CD4-positive, alpha-beta T cell treated with Interleukin-6 at 100 ng/mL for 8 hours (primary cell): ENCODE data around the gene ARFGEF3.

Experiments used
- DNase-seq: peaks from one replicate; pipeline ENCODE4 v3.0.0-alpha.2; 2020; ENCODE audit warnings: mixed read lengths, low spot score

Gene ARFGEF3

GRCh38 chr6:138241381-138241780 lies 79.6 kb downstream of the ARFGEF3 start:
- DNase-seq, result no peak

DNA sequence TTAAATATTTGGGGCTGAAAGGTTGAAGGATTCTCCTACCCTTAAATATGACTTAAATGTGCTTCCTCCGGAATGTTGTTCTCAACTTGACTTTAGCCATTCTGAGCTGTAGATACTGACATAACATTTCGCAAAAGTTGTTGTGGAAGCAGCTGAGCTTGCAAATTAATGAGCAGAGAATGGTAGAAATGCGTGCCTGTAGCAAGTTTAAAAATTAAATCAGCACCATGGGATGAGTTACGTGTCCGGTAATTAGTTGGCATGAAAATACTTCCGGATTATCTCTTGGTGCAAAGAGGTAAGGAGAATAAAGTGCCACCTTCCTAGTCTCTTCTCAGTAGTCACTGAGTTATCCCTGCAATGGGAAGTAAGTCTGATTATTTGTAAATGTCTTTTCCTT lies 80.2 kb downstream of the ARFGEF3 start:
- no peak for DNase-seq

GRCh38 chr6:138242987-138243592 lies 81.4 kb downstream of the ARFGEF3 start:
- no peak for DNase-seq

- DNase-seq, result no peak
Observed at GRCh38 chr6:138245751-138246150, 84.0 kb downstream of the ARFGEF3 start.

DNA sequence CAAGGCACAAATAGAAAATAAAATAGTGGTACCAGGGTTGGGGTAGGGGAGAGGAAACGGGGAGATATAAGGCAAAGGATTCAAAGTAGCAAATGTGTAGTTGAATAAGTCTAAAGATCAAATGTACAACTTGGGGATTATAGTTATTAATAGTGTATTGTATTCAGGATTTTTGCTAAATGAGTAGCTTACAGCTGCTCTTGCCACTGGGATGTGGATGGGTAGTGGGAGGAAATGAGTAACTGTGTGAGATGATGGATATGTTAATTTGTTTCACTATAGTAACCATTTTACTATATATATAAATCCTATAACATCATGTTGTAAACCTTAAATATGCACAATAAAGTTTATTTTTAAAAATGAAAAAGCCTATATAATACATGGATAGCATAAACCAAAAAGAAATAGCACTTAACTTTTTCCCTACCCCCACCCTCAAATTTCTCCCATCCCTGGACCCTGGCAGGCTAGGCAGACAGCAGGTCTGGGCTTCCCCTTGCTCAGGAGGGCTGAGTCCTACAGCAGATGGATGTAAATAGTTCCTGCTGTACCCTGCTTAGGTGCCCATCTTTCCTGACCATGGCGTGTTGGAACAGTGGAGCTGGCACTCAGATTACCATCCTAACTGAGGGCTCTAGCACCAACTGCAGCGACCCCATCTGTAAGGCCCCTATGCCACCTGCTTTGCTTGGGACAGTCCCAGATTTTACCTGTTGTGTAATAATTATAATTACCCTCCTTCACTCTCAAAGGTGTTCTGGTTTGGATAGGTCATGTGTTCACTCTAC lies 85.1 kb downstream of the ARFGEF3 start:
- DNase-seq, result no peak

GRCh38 chr6:138248011-138248410 lies 86.3 kb downstream of the ARFGEF3 start:
- DNase-seq, result no peak

DNA sequence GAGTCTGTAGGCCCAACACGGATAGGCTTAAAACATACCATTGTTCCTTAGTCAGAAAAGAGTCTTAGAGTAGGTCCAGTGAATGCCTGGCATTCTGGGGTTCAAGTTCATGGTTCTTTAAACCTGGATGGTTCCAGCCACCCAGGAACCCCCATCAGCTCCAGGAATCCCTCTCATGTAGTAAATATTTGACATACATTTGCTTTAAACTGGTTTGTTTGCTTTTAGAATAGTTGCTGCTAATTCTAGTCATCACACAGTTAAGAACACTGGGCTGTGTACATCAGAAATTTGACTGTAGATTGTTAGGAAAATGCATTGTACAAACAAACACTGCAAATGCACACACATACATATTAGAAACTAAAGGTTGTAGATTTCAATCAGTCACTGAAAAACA lies 87.1 kb downstream of the ARFGEF3 start:
- no peak for DNase-seq

- no peak for DNase-seq
Observed at GRCh38 chr6:138250053-138250452, 88.3 kb downstream of the ARFGEF3 start.

GRCh38 chr6:138250513-138251247 lies 88.9 kb downstream of the ARFGEF3 start:
- no peak for DNase-seq

DNA sequence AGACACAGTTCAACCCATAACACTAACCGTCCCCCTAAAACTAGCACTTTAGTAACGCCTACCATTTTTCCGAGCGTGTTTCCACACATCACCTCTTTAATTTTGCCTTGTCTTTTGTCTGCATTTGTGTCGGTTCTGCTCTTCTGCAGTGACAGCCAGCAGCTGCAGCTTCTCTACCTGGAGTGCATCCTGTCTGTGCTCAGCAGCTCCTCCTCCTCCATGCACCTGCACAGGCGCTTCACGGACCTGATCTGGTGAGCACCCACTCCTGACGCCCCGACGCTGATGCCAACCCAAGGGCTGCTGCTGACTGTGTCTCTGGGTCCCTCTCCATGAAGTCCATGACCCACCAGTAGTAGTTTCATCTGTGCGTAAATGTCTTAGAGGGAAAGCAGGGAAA lies 92.0 kb downstream of the ARFGEF3 start:
- no peak for DNase-seq

GRCh38 chr6:138255443-138255842 lies 93.7 kb downstream of the ARFGEF3 start:
- DNase-seq, result no peak

GRCh38 chr6:138257638-138258040 lies 95.9 kb downstream of the ARFGEF3 start:
- no peak for DNase-seq

GRCh38 chr6:138258197-138258596 lies 96.5 kb downstream of the ARFGEF3 start:
- DNase-seq, result no peak

DNA sequence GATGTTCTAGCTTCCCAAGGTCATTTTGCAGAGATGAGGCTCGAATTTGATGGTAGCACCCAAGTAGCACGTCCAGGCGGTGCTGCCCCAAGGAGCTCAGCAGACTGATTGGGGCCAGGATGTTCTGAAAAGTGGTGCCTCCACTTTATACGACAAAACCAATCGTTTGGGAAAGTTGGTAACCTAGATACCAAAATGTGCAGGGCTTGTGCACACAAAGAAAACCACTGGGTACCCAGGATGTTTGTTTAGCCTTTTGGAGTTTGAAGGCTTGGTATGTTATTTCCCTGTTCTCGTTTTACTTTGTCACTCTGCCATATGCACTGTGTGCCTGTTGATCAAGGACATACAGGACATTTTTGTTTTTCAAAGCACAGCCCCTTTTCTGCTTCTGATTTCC lies 97.3 kb downstream of the ARFGEF3 start:
- no peak for DNase-seq

- no peak for DNase-seq
Observed at GRCh38 chr6:138261116-138261780, 99.5 kb downstream of the ARFGEF3 start.

DNA sequence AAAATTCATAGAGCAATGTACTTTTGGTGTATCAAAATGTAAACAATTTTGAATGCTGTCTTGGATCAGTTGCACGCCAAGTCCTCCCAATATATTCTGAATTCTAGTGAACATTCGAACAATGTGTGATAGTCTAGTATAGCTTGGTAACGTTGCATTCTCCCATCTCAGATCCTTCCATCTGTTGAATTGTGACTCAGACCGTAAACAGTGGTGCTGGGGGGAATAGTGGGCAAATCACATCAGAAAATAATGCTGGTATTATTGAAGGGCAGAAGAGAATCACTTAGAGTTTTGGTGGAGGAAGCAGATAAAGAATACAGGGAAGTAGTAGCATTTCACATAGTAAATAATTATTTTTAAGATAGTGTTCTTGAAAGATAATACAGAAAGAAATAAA lies 102.2 kb downstream of the ARFGEF3 start:
- no peak for DNase-seq

DNA sequence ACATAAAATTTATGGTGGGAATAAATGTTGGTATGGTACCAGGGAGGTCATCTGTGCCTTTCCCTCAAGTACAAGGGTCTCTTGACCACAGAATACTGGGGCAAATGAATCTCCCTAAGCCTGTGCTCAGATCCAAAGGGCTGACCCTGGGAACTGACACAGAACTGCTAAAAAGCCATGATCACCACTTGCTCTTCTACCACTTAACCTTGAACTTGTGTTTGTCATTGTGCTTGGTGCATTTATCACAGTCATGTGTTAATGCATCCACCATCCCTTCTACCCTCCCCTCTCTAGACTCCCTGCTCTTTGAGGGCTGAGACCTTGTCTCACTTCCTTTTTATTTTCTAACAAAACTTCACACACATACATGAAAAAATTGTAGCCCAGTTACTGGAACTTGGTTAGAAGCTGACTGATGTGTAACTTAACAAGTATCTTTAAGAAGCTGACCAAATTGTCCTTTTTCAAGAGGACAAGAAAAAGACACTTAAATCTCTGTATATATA lies 102.7 kb downstream of the ARFGEF3 start:
- DNase-seq, result no peak

GRCh38 chr6:138266095-138266494 lies 104.4 kb downstream of the ARFGEF3 start:
- DNase-seq, result no peak

DNA sequence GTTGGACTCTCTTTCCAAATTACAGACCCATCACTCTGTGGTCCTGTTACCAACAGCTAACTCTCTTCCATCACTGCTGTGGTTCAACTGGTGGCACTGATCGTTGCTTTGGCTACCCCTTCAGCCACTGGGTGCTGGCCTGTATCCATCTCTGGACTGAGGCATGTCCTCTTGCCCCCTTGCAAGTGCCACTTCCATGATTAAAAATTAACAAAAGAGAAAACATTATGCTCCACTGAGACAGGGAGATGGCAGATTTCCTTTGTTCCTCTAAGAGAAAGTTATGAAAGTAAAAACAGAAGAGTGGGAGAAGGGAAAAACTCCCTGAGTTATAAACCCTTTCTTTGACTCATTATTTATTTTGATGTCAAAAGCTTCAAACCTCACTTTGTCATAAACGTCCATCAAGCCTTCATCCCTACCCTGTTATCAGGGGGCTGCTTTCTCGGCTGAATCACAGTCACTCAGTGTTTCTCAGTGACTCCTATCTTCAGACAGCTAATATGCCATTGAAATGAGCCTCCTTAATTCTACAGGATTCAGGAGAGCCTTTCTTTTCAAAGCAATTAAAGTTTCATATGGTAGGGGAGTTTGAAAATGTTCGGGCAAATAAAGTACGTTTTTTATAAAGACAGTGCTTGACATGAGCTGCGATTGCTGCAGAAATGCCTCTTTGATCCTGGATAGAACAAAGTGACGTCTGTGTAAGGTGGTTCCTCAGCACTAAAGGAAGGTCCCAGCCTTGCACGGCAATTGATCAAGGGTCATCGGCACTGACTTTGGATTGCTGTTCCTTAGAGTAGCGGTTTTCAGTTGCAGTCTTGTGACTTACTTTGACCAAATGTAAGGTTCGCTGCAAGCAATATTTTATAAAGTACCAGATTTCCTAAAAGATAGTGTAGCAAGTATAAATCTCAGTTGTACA lies 106.5 kb downstream of the ARFGEF3 start:
- DNase-seq, result no peak

DNA sequence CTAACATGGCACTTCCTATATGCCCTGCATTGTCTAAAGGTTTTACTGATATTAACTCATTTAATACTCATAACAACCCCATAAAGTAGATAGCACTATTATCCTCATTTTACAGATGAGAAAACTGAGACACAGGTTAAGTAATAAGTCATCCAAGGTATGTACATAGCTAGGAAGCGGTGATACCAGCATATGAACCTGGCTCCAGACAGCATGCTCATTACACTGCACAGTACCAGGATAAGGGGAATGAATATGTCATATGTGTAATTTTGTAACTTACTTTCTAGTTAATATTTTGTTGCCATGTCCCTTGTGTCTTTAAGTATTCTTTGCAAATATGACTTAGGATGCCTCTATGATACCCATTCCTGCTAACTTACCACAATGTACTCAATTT lies 109.7 kb downstream of the ARFGEF3 start:
- DNase-seq, result no peak
